Right lobe of liver (tissue), 6 donors: ENCODE data around the gene CYBC1. TPM values are rescaled to one million over a fixed set of nuclear protein-coding genes. Genes with fewer than 3 reads are reported as not detected.

Experiments used
- ATAC-seq, 4 donors: fragments of 200-7000 bp; cut with Tn5 transposase; one replicate each; pipeline ENCODE4 v1.9.1; 2020; ENCODE audit warnings: mild to moderate bottlenecking in 4 of 4, moderate library complexity in 4 of 4
- DNase-seq, 3 donors: peaks; one replicate each; pipeline ENCODE4 v3.0.0-alpha.2; 2020
- H3K27ac ChIP-seq, 3 donors: fragments of 200-600 bp; one replicate each; pipeline ENCODE4 v1.8.0; 2022
- H3K27me3 ChIP-seq, 2 donors: fragments of 200-600 bp; one replicate each; pipeline ENCODE4 v1.8.0; 2022
- H3K36me3 ChIP-seq, 4 donors: fragments of 200-600 bp; sonication (generic) in 1 of 4; one replicate each; pipeline versions ENCODE4 v1.5.1 to v1.8.0; 2017 to 2022; ENCODE audit warnings: control low read depth in 1 of 4
- H3K4me1 ChIP-seq, 4 donors: fragments of 200-600 bp; sonication (generic) in 1 of 4; one replicate each; pipeline versions ENCODE4 v1.5.1 to v1.8.0; 2017 to 2022; ENCODE audit warnings: control low read depth in 1 of 4
- H3K4me3 ChIP-seq, 3 donors: fragments of 200-600 bp; one replicate each; pipeline ENCODE4 v1.8.0; 2022
- H3K9me3 ChIP-seq, 4 donors: fragments of 200-600 bp; sonication (generic) in 1 of 4; one replicate each; pipeline versions ENCODE4 v1.5.1 to v1.8.0; 2017 to 2022; ENCODE audit warnings: control low read depth in 1 of 4
- CTCF ChIP-seq, 4 donors: fragments of 200-600 bp in 3 of 4; fragments of 450-650 bp in 1 of 4; IDR thresholded peaks; one replicate each; pipeline versions ENCODE4 v1.5.1 to v1.8.0; 2016 to 2022; ENCODE audit warnings: antibody characterized with exemption in 4 of 4, mild to moderate bottlenecking in 2 of 4
- POLR2A ChIP-seq: fragments of 450-650 bp; IDR thresholded peaks from one replicate; pipeline ENCODE4 v1.6.1; 2017; ENCODE audit warnings: antibody characterized with exemption, mild to moderate bottlenecking
- WGBS: methylation state at CpG from one replicate; pipeline ENCODE4 v1.1.6; 2018; ENCODE audit warnings: low coverage, low lambda C conversion rate; ENCODE audit not compliant: insufficient coverage; ENCODE audit errors: missing lambda C conversion rate; 5-methylcytosine and 5-hydroxymethylcytosine counted together
- intact Hi-C, 2 donors: fragments of 100-400 bp; cut with DNase I; formaldehyde crosslinking; loops; one replicate each; pipeline versions ENCODE4 v1.11.2 to v1.14.1; 2022
- total RNA-seq, 6 experiments: library from RNA; depleted of rRNA in 2 of 6; stranded (reverse); fragments of >200 nt in 2 of 6; fragmentation: NEBNext Ultra II Directional in 3 of 6; extraction: Animal tissue kit (Norgen Biotek cat#: 25700) in 3 of 6; gene quantifications; one replicate each; pipeline versions ENCODE4 v1.1.0 to v1.2.4, GENCODE V29; 2016 to 2023
- donor health status: DM: no; HTN: yes; CAD: no.
- donor health status: DM: no; HTN: no; CAD: no.
- donor health status: DM: no; HTN: no; CAD: no.
- donor health status: DM: no; HTN: yes; CAD: no.
- donor health status: DM: no; HTN: yes; CAD: no.

CYBC1 gene
- total RNA-seq, 6 experiments from 2014 or later, result 29.4 to 82.4 (median 46.4) TPM

- Histone ChIP-seq H3K36me3 (no peaks in the 10 kb centered on the region), H3K4me1 (peaks cover 0 to 8% (median 0%) of the 10 kb centered on the region in 4 donors), H3K9me3 (no peaks in the 10 kb centered on the region), H3K27me3 (no peaks in the 10 kb centered on the region), H3K4me3 (no peak overlapping the region), H3K27ac (no peak overlapping the region)
- no peak for ATAC-seq
- TF ChIP-seq CTCF (IDR thresholded peaks at IDR 0.05), result no peak
- no peak for TF ChIP-seq POLR2A
- intact Hi-C loops, result no loop called here
- DNase-seq, result no peak
- WGBS, result 97% methylated on average over 7 of the region's 14 CpGs
Observed at GRCh38 chr17:82405051-82405450, 45.5 kb downstream of the CYBC1 start.

DNA sequence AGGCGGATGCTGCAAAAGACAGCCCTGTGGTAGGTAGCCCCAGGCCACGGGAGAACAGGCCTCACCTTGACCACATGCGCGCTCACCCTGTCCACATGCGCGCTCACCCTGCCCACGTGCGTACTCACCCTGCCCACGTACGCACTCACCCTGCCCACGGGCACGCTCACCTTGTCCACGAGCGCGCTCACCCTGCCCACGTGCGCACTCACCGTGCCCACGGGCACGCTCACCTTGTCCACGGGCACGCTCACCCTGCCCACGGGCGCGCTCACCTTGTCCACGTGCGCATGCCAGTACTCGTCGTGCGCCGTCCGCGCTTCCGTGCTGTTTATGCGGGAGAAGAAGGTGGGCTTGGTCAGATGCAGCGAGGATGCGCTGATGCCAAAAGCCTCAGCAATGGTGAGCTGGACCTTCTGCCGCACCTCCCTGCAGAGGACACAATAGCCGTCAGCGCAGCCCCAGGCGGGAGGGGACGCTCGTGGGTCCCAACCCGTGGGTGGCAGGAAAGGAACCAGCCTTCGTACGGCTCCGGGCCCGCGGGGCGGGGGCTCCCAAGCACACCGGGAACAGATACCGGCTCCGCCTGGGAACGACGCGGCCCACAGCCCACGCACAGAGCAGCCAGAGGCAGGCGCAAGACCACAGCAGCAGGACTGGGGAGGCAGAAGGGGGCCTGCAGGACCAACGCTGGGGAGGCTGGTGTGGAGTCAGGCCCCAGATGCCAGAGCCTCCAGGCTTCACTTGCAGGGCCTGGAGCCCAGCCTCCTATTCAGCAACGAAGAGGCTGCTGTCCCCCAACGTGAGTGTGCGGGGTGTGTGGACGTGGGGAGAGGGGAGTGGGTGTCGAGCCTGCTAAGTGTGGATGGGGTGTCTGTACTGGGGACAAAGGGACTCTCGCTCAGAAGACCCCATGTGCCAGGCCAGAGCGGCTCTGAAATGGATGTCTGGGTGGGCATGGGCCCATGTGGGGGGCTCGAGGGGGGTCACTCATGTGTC lies 46.6 kb downstream of the CYBC1 start:
- Histone ChIP-seq H3K4me3 (no peak overlapping the region), H3K27me3 (no peaks in the 10 kb centered on the region), H3K9me3 (no peaks in the 10 kb centered on the region), H3K27ac (no peak overlapping the region), H3K4me1 (peaks cover 0 to 8% (median 0%) of the 10 kb centered on the region in 4 donors), H3K36me3 (no peaks in the 10 kb centered on the region)
- 93% methylated on average over 37 of the region's 67 CpGs for WGBS
- DNase-seq (no peak), ATAC-seq (no peak)
- intact Hi-C loops, result no loop called here
- TF ChIP-seq CTCF (IDR thresholded peaks at IDR 0.05), result no peak
- TF ChIP-seq POLR2A, result no peak

GRCh38 chr17:82402865-82403264 lies 47.7 kb downstream of the CYBC1 start:
- H3K27ac ChIP-seq, result no peak overlapping the region
- no peak for DNase-seq
- H3K4me3 ChIP-seq, result no peak overlapping the region
- intact Hi-C loops, result no loop called here
- WGBS, result 32% methylated on average over 6 of the region's 7 CpGs
- peaks cover 0 to 8% (median 0%) of the 10 kb centered on the region in 4 donors for H3K4me1 ChIP-seq
- H3K27me3 ChIP-seq, result no peaks in the 10 kb centered on the region
- ATAC-seq, result peak; percentile 71 to 82 (median 78)
- H3K36me3 ChIP-seq, result no peaks in the 10 kb centered on the region
- no peaks in the 10 kb centered on the region for H3K9me3 ChIP-seq
- TF ChIP-seq CTCF (IDR thresholded peaks at IDR 0.05), result no peak
- no peak for TF ChIP-seq POLR2A

- whole genome bisulfite sequencing, result 58% methylated on average over 18 of the region's 19 CpGs
- ATAC-seq (peak; percentile 53 to 82 (median 58)), DNase-seq (peak in 1 of 3 donors; percentile 54)
- Histone ChIP-seq H3K27me3 (no peaks in the 10 kb centered on the region), H3K4me3 (no peak overlapping the region), H3K4me1 (peaks cover 0 to 8% (median 0%) of the 10 kb centered on the region in 4 donors), H3K36me3 (no peaks in the 10 kb centered on the region), H3K9me3 (no peaks in the 10 kb centered on the region), H3K27ac (no peak overlapping the region)
- TF ChIP-seq CTCF (IDR thresholded peaks at IDR 0.05) (no peak), POLR2A (no peak)
- intact Hi-C loops, result no loop called here
Observed at GRCh38 chr17:82400830-82401229, 49.7 kb downstream of the CYBC1 start.
